HG03159 (cell line): ENCODE data around the gene KIAA2012.

Source experiments
- ATAC-seq: cut with Tn5 transposase; IDR thresholded peaks from one replicate; pipeline ENCODE4 v1.9.1; 2021; ENCODE audit warnings: mild to moderate bottlenecking, moderate library complexity; ENCODE audit not compliant: unreplicated experiment

KIAA2012 gene

GRCh38 chr2:202042444-202042843 lies 30.6 kb upstream of the KIAA2012 start:
- no peak for ATAC-seq

- ATAC-seq = no peak
These were observed 29.6 kb upstream of the KIAA2012 start for GRCh38 chr2:202043475-202043874.

GRCh38 chr2:202044777-202045176 lies 28.3 kb upstream of the KIAA2012 start:
- ATAC-seq = no peak

- no peak for ATAC-seq
These were observed 26.5 kb upstream of the KIAA2012 start for GRCh38 chr2:202046572-202046971.

GRCh38 chr2:202049092-202049728 lies 23.8 kb upstream of the KIAA2012 start:
- ATAC-seq = no peak

GRCh38 chr2:202049840-202050239 lies 23.2 kb upstream of the KIAA2012 start:
- ATAC-seq = no peak

GRCh38 chr2:202050652-202051051 lies 22.4 kb upstream of the KIAA2012 start:
- ATAC-seq = no peak

GRCh38 chr2:202051499-202052161 lies 21.4 kb upstream of the KIAA2012 start:
- ATAC-seq = no peak

GRCh38 chr2:202052235-202052634 lies 20.8 kb upstream of the KIAA2012 start:
- ATAC-seq = no peak

- ATAC-seq = no peak
These were observed 18.4 kb upstream of the KIAA2012 start for GRCh38 chr2:202054679-202055078.

- no peak for ATAC-seq
These were observed 16.4 kb upstream of the KIAA2012 start for GRCh38 chr2:202056611-202057010.

GRCh38 chr2:202060218-202060617 lies 12.8 kb upstream of the KIAA2012 start:
- no peak for ATAC-seq

GRCh38 chr2:202061695-202062094 lies 11.4 kb upstream of the KIAA2012 start:
- ATAC-seq = no peak

- no peak for ATAC-seq
These were observed 8.7 kb upstream of the KIAA2012 start for GRCh38 chr2:202064171-202064880.

- ATAC-seq = no peak
These were observed 8.2 kb upstream of the KIAA2012 start for GRCh38 chr2:202064881-202065230.

GRCh38 chr2:202065876-202066275 lies 7.2 kb upstream of the KIAA2012 start:
- no peak for ATAC-seq

GRCh38 chr2:202066875-202067274 lies 6.2 kb upstream of the KIAA2012 start:
- ATAC-seq = no peak

- no peak for ATAC-seq
These were observed 5.5 kb upstream of the KIAA2012 start for GRCh38 chr2:202067589-202067988.

GRCh38 chr2:202069170-202070067 lies 3.6 kb upstream of the KIAA2012 start:
- ATAC-seq = no peak

GRCh38 chr2:202071107-202071506 lies 1.9 kb upstream of the KIAA2012 start:
- no peak for ATAC-seq

GRCh38 chr2:202072226-202072625 lies 829 bp upstream of the KIAA2012 start:
- ATAC-seq = no peak
